NCI-H774 (cell line): ENCODE data around the gene NOP58.
A peak's percentile ranks its signal among the peaks of the same experiment; 100 is the strongest.
"Not testable (repeated sequence)": the region's sequence is repeated elsewhere in the genome, so short reads cannot be mapped to it uniquely, and the experiment has no call there.

Experiments
- DNase-seq: peaks from one replicate; lab custom pipeline; 2025; lab: John Stamatoyannopoulos, UW

Gene NOP58, protein sequence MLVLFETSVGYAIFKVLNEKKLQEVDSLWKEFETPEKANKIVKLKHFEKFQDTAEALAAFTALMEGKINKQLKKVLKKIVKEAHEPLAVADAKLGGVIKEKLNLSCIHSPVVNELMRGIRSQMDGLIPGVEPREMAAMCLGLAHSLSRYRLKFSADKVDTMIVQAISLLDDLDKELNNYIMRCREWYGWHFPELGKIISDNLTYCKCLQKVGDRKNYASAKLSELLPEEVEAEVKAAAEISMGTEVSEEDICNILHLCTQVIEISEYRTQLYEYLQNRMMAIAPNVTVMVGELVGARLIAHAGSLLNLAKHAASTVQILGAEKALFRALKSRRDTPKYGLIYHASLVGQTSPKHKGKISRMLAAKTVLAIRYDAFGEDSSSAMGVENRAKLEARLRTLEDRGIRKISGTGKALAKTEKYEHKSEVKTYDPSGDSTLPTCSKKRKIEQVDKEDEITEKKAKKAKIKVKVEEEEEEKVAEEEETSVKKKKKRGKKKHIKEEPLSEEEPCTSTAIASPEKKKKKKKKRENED

GRCh38 chr2:202265467-202266277, at the start of gene NOP58:
Gene NOP58 (plus strand): TSS chr2:202265763. CDS start chr2:202265942, 179 bp downstream.
- DNase-seq, result peak; percentile 96

DNA sequence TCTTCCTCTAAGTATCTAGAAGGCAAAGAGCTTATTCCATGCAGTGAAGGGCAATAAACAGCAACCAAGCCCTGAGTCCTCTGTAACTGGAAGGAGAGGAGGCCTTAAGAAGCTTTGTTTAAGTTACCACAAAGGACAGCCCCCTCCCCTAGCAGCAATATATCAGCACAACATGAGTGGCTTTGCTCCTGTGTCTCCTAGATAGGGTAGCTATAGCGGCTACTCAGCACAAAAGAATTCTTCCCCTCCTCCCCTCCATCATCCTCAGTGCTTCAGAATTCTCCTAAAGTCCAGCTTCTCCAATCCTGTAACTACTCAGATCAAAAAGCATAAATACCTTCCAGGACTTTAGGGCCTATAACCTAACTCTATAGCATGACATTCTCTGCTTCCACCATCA, 43.7 kb upstream of the NOP58 start:
- DNase-seq, result no peak

DNA sequence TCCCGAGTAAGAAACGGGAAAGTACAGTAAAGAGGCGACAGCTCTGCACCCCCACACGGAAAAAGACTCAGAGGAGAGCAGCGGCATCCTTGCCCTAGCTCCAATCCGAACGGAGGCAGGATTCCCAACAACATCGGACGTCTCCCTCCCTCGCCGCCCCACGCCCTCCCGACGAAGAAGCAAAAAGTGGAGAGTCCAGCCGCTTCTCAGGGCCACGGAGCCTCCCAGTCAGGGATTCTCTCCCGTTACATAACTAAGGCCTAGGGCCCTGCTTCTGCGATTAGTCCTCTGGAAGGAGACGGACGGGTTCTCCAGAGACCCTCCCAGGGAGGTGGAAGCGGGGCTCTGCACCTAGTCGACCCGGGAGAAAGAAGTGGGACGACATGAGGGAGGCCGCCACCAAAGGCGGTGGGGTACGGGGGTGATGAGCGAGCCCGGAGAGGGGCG, 27.8 kb upstream of the NOP58 start:
- no peak for DNase-seq

DNA sequence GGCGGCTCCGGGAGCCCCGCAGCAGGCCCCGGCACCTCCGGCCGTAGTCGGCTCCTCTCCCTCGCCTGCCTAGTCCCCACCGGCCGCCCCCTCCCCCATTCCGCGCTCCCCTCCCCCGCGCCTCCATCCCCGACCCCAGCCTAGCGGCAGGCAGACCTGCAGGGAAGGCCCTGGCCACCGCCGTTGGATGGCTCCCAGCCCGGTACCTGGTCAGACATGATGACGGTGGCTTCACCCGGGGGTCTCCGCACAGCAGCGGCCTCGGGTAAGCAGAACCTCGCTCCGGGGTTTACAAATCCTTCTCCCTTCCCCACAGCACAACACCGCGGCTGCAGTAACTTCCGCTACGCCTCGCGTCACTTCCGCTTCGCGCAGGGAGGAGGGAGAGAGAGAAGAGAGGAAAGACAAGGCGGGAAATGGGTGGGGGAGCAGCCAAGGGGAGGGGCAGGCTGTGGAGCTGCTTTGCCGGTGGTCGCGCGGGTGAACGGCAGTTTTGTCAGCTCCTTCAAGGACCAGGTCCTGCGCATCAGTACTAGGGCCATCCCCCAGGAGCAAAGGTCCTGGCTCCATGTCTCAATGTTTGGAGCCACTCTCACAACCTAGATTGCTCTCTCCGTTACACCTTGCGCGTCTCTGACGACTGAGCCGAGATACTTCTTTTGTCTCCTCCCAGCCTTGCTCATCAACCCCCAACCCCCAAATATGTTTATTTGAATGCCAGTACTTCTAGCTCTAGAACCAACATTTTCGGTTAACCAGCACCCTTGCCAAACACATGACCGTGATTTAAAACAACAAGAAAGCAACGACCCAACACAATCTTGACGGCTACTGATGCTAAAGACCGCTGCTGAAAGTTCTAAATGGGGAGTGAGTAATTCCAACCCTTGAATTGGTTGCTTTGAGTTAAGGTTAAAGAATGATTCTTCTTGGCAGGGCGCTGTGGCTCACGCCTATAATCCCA, 27.0 kb upstream of the NOP58 start, which contains the start of gene SUMO1:
SUMO1 (minus strand) TSS at position 364 of the 964 bp plus-strand sequence; CDS start at position 218, 146 bp downstream.
- DNase-seq, result peak; percentile 88

DNA sequence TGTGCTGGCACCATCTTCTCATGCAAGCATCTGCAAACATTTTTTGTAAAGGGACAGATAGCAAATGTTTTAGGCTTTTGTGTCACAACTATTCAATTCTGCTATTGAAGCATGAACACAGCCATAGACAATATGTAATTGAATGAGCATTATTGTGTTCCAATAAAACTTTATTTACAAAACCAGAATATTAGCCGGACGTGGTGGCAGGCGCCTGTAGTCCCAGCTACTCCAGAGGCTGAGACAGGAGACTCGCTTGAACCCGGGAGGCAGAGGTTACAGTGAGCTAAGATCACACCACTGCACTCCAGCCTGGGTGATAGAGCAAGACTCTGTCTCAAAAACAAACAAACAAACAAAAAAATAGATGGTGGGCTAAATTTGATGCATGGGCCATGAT, 17.9 kb upstream of the NOP58 start:
- not testable (repeated sequence) for DNase-seq

DNA sequence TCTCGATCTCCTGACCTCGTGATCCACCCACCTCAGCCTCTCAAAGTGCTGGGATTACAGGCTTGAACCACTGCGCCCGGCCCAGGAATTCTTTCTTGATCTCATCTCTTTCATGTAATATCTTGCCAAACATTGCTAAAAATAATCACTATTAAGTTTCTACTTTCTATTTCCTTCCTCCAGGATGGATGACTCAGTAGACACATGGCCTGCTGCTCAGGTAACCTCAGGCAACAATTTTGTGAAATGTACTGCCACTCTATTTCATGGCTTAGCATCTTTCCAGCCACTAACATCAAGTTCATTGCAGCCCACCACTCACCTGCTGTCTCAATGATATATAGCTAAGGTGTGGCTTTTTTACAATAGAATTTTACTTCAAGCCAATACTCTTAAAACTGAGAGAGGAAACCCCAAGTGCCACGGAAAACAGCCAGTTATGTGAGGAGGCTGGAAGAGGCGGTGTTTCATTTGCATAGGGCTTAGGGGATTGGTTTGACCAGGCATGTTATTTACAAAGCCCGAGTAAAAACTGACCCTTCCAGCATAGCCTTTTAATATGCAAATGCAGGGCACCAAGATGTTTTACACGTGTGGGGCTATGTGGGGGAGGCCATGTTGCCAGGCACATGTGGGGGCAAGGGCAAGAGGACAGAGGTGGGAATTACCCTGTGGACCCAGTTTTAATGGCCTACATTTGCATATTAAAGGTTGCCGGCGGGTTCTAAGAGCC, 15.9 kb upstream of the NOP58 start:
- DNase-seq, result no peak

GRCh38 chr2:202251494-202251893, 14.1 kb upstream of the NOP58 start:
- no peak for DNase-seq

GRCh38 chr2:202261531-202261930, 4.0 kb upstream of the NOP58 start:
- no peak for DNase-seq

- DNase-seq, result no peak
These were observed 1.9 kb downstream of the NOP58 start for GRCh38 chr2:202267495-202267894.

- DNase-seq, result no peak
These were observed 4.0 kb downstream of the NOP58 start for GRCh38 chr2:202269585-202269984.

DNA sequence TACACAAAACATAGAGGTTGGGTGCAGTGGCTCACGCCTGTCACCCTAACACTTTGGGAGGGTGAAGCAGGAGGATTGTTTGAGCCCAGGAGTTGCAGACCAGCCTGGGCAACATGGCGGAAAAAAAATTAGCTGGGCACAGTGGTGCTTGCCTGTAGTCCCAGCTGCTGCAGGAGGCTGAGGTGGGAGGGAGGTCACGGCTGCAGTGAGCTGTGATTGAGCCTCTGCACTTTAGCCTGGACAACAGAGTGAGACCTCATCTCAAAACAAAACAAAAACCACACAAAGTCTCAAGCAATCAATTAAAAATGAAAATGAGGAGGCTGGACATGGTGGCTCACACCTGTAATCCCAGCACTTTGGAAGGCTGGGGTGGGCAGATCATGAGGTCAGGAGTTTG, 4.9 kb downstream of the NOP58 start:
- DNase-seq, result no peak

- not testable (repeated sequence) for DNase-seq
These were observed 10.6 kb downstream of the NOP58 start for GRCh38 chr2:202276078-202276720.

- no peak for DNase-seq
These were observed 12.6 kb downstream of the NOP58 start for GRCh38 chr2:202278036-202278760.

DNA sequence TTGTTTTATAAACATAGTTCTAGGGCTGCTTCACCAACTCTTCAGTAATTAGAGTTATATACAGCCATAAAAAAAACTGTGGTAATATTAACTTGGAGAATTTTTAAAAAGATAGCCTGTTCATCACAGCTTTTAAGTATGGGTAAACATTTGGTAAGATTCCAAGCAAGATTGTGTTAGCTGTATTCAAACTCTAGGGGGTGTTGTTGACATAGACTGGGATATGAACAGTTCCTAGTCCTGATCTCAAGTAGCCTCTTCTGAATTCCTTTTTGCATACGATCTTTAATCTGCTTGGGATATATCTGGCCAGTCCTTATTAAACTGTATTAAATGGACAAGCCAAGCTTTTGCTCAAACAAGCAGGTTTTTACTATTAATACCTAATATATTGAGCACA, 13.4 kb downstream of the NOP58 start:
- no peak for DNase-seq

GRCh38 chr2:202286595-202286994, 21.0 kb downstream of the NOP58 start:
- DNase-seq, result no peak

GRCh38 chr2:202289394-202290204, 24.0 kb downstream of the NOP58 start:
- DNase-seq, result no peak

- no peak for DNase-seq
These were observed 24.8 kb downstream of the NOP58 start for GRCh38 chr2:202290316-202290715.

- no peak for DNase-seq
These were observed 25.4 kb downstream of the NOP58 start for GRCh38 chr2:202290970-202291369.

- no peak for DNase-seq
These were observed 34.1 kb downstream of the NOP58 start for GRCh38 chr2:202299712-202300111.
